Endometrial microvascular endothelial cells (primary cell): ENCODE measurements around the gene TLX1. TPM values are rescaled to one million over a fixed set of nuclear protein-coding genes. Genes with fewer than 3 reads are reported as not detected.

Experiments
- in situ Hi-C: cut with HindIII; loops from 2 replicates; pipeline ENCODE4 v1.10.0; 2017; ENCODE audit warnings: low sequenced_read_pairs, low pct_unique_long_range_greater_than_20kb; ENCODE audit errors: inconsistent ontology term
- total RNA-seq: library from RNA; depleted of rRNA; stranded (reverse); fragments of >200 nt; gene quantifications from one replicate; pipeline ENCODE4 v1.2.3, GENCODE V29; 2015; ENCODE audit errors: inconsistent ontology term

Gene TLX1
- total RNA-seq, 1 donor from 2014 or later: not detected

GRCh38 chr10:101131962-101132635 is 999 bp downstream of the TLX1 start:
- in situ Hi-C loops: no loop called here

GRCh38 chr10:101132636-101133473 is 1.8 kb downstream of the TLX1 start:
- in situ Hi-C loops: no loop called here

- in situ Hi-C loops: no loop called here
These were observed 2.6 kb downstream of the TLX1 start for GRCh38 chr10:101133489-101134298.

GRCh38 chr10:101134299-101135127 is 3.4 kb downstream of the TLX1 start:
- in situ Hi-C loops: no loop called here

GRCh38 chr10:101135141-101136006 is 4.3 kb downstream of the TLX1 start:
- in situ Hi-C loops: no loop called here

GRCh38 chr10:101136007-101136707 is 5.1 kb downstream of the TLX1 start:
- in situ Hi-C loops: no loop called here

GRCh38 chr10:101136708-101137121 is 5.6 kb downstream of the TLX1 start:
- in situ Hi-C loops: no loop called here

- in situ Hi-C loops: no loop called here
These were observed 6.2 kb downstream of the TLX1 start for GRCh38 chr10:101137271-101137670.

- in situ Hi-C loops: no loop called here
These were observed 7.8 kb downstream of the TLX1 start for GRCh38 chr10:101138788-101139420.

- in situ Hi-C loops: no loop called here
These were observed 8.4 kb downstream of the TLX1 start for GRCh38 chr10:101139421-101139911.

- in situ Hi-C loops: no loop called here
These were observed 9.2 kb downstream of the TLX1 start for GRCh38 chr10:101140084-101140949.

GRCh38 chr10:101140950-101141615 is 10.0 kb downstream of the TLX1 start:
- in situ Hi-C loops: no loop called here

- in situ Hi-C loops: no loop called here
These were observed 10.8 kb downstream of the TLX1 start for GRCh38 chr10:101141616-101142532.
